HG03103 (cell line): ENCODE measurements around the gene KLHL21.
"Not testable (repeated sequence)": the region's sequence is repeated elsewhere in the genome, so short reads cannot be mapped to it uniquely, and the experiment has no call there.

Experiments used
- ATAC-seq: cut with Tn5 transposase; IDR thresholded peaks from one replicate; pipeline ENCODE4 v1.9.1; 2021; ENCODE audit warnings: low read depth; ENCODE audit not compliant: unreplicated experiment

The KLHL21 gene

GRCh38 chr1:6602669-6603237 is at the start of gene KLHL21:
KLHL21 (minus strand) TSS chr1:6602869; CDS start chr1:6602817, 52 bp downstream.
- peak; percentile 44 for ATAC-seq

GRCh38 chr1:6651909-6652308 is 49.2 kb upstream of the KLHL21 start:
- ATAC-seq = no peak

GRCh38 chr1:6648556-6648955 is 45.9 kb upstream of the KLHL21 start:
- ATAC-seq = no peak

- ATAC-seq = no peak
These were observed 44.0 kb upstream of the KLHL21 start for GRCh38 chr1:6646499-6647148.

- no peak for ATAC-seq
These were observed 42.3 kb upstream of the KLHL21 start for GRCh38 chr1:6645018-6645417.

- ATAC-seq = not testable (repeated sequence)
These were observed 38.2 kb upstream of the KLHL21 start for GRCh38 chr1:6640867-6641266.

- no peak for ATAC-seq
These were observed 35.6 kb upstream of the KLHL21 start for GRCh38 chr1:6638226-6638625.

GRCh38 chr1:6637770-6638169 is 35.1 kb upstream of the KLHL21 start:
- ATAC-seq = no peak

GRCh38 chr1:6636778-6637177 is 34.1 kb upstream of the KLHL21 start:
- not testable (repeated sequence) for ATAC-seq

GRCh38 chr1:6635910-6636760 is 33.5 kb upstream of the KLHL21 start:
- ATAC-seq = no peak

- ATAC-seq = no peak
These were observed 32.7 kb upstream of the KLHL21 start for GRCh38 chr1:6635161-6635909.

- ATAC-seq = no peak
These were observed 31.8 kb upstream of the KLHL21 start for GRCh38 chr1:6634371-6635052.

GRCh38 chr1:6632588-6633514 is 30.2 kb upstream of the KLHL21 start:
- no peak for ATAC-seq

- no peak for ATAC-seq
These were observed 28.4 kb upstream of the KLHL21 start for GRCh38 chr1:6631058-6631457.

GRCh38 chr1:6630027-6630426 is 27.4 kb upstream of the KLHL21 start:
- no peak for ATAC-seq

GRCh38 chr1:6628971-6629479 is 26.4 kb upstream of the KLHL21 start:
- ATAC-seq = no peak

GRCh38 chr1:6627841-6628545 is 25.3 kb upstream of the KLHL21 start:
- ATAC-seq = no peak

GRCh38 chr1:6627031-6627430 is 24.4 kb upstream of the KLHL21 start:
- no peak for ATAC-seq
